Measurements from ENCODE around the gene FMO3.

FMO3 gene

DNA sequence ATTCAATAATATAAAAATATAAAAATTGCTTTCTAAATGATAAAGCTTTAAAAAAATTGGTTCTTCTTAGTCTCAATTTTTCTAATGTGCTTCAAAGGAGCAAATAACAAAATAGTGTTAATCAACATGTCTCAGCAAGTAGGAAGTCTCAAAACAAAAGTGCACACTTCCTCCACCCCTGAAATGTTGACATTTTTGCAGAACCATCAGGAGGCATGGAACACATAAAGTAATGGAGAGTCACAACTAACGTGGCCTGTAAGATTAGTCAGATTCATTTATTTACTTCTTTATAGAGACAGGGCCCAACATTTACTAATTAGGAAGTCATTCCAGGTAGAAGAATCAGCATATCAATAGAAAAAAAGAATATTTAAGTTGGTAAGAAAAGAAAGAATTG lies 59.5 kb downstream of the FMO3 start:
- DNase-seq: no peak
- intact Hi-C loops (cut with DNase I): no loop called here

DNA sequence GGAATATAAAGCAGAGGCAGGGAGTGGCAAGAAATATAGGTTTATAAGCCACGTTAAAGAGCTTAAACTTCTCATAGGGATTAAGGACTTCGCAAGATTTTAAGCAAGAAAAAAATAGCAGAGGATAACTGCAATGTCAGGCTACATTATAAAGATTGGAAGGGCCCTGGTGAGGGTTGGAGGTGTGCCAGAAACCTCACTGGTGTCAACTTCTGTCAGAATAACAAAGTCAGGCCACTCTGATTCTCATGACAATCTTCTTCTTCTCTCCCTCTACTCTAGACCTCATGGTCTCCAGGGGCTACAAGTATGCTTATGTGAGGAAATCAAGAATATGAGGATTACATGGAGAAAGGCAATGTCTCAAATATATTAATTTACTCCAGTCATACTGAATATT lies 61.8 kb downstream of the FMO3 start:
- intact Hi-C loops (cut with DNase I): no loop called here
- DNase-seq: no peak

DNA sequence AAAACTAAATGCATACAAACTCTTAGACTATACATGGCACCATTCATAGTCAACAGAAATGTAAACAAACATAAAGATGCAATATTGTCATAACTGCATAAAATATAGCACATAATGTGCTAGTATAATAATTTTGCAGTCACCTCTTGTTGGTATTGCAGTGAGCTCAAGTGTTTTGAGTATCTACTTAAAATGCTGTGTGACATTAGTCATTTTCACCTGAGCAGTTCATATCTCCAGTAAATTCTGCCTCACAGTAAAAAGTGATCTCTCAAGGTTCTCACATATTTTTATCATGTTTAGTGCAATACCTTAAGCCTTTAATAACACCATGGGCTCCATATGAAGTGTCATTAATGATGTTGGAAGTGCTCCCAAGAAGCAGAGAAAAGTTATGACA lies 64.8 kb downstream of the FMO3 start:
- intact Hi-C loops (cut with DNase I): no loop called here

GRCh38 chr1:171158096-171158495 lies 67.4 kb downstream of the FMO3 start:
- intact Hi-C loops (cut with DNase I): no loop called here
- no peak for DNase-seq

More for the DNA sequence above, 64.8 kb downstream of the FMO3 start:
- no peak for DNase-seq

- intact Hi-C loops (cut with DNase I): no loop called here
- no peak for DNase-seq
Observed at GRCh38 chr1:171158551-171158950, 67.8 kb downstream of the FMO3 start.

- no peak for DNase-seq
- intact Hi-C loops (cut with DNase I): no loop called here
Observed at GRCh38 chr1:171159148-171159547, 68.4 kb downstream of the FMO3 start.

- no peak for DNase-seq
- intact Hi-C loops (cut with DNase I): no loop called here
Observed at GRCh38 chr1:171160211-171160610, 69.5 kb downstream of the FMO3 start.

DNA sequence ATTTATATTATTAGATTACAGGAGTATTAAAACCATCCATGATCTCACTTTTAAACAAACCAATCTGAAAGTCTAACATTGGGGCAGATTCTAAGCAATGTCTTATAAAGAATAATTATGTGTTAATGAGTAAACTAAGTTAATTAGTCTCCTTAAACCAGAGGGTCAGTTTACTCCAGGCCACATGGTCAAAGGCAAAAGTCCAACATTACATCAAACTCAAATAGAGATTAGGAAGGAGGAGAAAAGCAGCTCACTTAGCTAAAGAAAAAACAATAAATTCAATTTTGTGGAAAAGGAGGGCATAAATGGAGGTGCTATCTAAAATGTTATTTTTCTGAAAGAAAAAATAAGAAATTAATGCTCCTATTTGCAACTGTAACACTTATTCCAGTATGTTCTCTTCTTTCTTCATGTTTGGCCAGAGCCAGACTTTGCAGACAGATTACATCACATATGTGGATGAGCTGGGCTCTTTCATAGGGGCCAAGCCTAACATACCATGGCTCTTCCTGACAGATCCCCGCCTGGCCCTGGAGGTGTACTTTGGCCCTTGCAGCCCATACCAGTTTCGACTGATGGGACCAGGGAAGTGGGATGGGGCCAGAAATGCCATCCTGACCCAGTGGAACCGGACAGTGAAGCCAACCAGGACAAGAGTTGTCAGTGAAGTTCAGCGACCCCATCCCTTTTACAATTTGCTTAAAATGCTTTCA lies 70.1 kb downstream of the FMO3 start:
- intact Hi-C loops (cut with DNase I): no loop called here
- DNase-seq: no peak

GRCh38 chr1:171161431-171161830 lies 70.7 kb downstream of the FMO3 start:
- intact Hi-C loops (cut with DNase I): no loop called here
- no peak for DNase-seq

GRCh38 chr1:171166361-171166760 lies 75.7 kb downstream of the FMO3 start:
- DNase-seq: no peak
- intact Hi-C loops (cut with DNase I): no loop called here

Data from head of caudate nucleus (tissue), 42 donors.